SK-N-SH treated with all-trans-retinoic acid at 6 μM for 48 hours (cell line): ENCODE data around the gene TNS1.

Experiments
- ATAC-seq: fragments of 200-7000 bp; cut with Tn5 transposase; 3 replicates; pipeline ENCODE4 v1.9.1; 2020; ENCODE audit warnings: mild to moderate bottlenecking, moderate library complexity
- ARNTL ChIP-seq: fragments of 450-650 bp; formaldehyde crosslinking; IDR thresholded peaks from 2 replicates; pipeline ENCODE4 v1.5.0; 2020; ENCODE audit warnings: low read depth, mild to moderate bottlenecking, moderate library complexity, borderline replicate concordance
- BACH2 ChIP-seq: fragments of 250-450 bp; sonication (Bioruptor Pico); IDR thresholded peaks from 2 replicates; pipeline ENCODE4 v1.9.0; 2021; ENCODE audit warnings: mild to moderate bottlenecking, borderline replicate concordance
- CREB5 ChIP-seq: fragments of 250-450 bp; sonication (Bioruptor Pico); IDR thresholded peaks from 2 replicates; pipeline ENCODE4 v1.5.1; 2020; ENCODE audit warnings: low read depth, mild to moderate bottlenecking, moderate library complexity
- CSDC2 ChIP-seq: fragments of 250-450 bp; sonication (Bioruptor Pico); IDR thresholded peaks from 2 replicates; pipeline ENCODE4 v1.5.0; 2020; ENCODE audit warnings: mild to moderate bottlenecking, moderate library complexity
- CSRNP3 ChIP-seq: fragments of 250-450 bp; sonication (Bioruptor Pico); IDR thresholded peaks from 2 replicates; pipeline ENCODE4 v1.5.1; 2021; ENCODE audit warnings: mild to moderate bottlenecking, moderate library complexity
- ESRRG ChIP-seq: fragments of 250-450 bp; sonication (Bioruptor Pico); IDR thresholded peaks from 2 replicates; pipeline ENCODE4 v1.6.1; 2021; ENCODE audit warnings: mild to moderate bottlenecking
- GLIS3 ChIP-seq: fragments of 250-450 bp; sonication (Bioruptor Pico); IDR thresholded peaks from 2 replicates; pipeline ENCODE4 v1.5.0; 2020; ENCODE audit warnings: mild to moderate bottlenecking, moderate library complexity
- ISL1 ChIP-seq: fragments of 250-450 bp; sonication (Bioruptor Pico); IDR thresholded peaks from 2 replicates; pipeline ENCODE4 v2.1.2; 2022; ENCODE audit warnings: mild to moderate bottlenecking, moderate library complexity
- OSR1 ChIP-seq: fragments of 250-450 bp; sonication (Bioruptor Pico); IDR thresholded peaks from 2 replicates; pipeline ENCODE4 v1.8.0; 2022; ENCODE audit warnings: moderate library complexity, mild to moderate bottlenecking, inconsistent platforms
- PATZ1 ChIP-seq: fragments of 250-450 bp; sonication (Bioruptor Pico); IDR thresholded peaks from 2 replicates; pipeline ENCODE4 v1.8.0; 2020; ENCODE audit warnings: mild to moderate bottlenecking, moderate library complexity, borderline replicate concordance
- POU6F1 ChIP-seq: fragments of 250-450 bp; sonication (Bioruptor Pico); IDR thresholded peaks from 2 replicates; pipeline ENCODE4 v1.8.0; 2021; ENCODE audit warnings: low read depth, mild to moderate bottlenecking, moderate library complexity, borderline replicate concordance
- PPARA ChIP-seq: fragments of 250-450 bp; sonication (Bioruptor Pico); IDR thresholded peaks from 2 replicates; pipeline ENCODE4 v1.5.0; 2020; ENCODE audit warnings: mild to moderate bottlenecking, borderline replicate concordance
- RARB ChIP-seq: fragments of 250-450 bp; sonication (Bioruptor Pico); IDR thresholded peaks from 2 replicates; pipeline ENCODE4 v1.8.0; 2021; ENCODE audit warnings: mild to moderate bottlenecking, moderate library complexity
- SNAI2 ChIP-seq: fragments of 250-450 bp; sonication (Bioruptor Pico); IDR thresholded peaks from 2 replicates; pipeline ENCODE4 v1.5.0; 2020; ENCODE audit warnings: mild to moderate bottlenecking, moderate library complexity
- TCF4 ChIP-seq: fragments of 250-450 bp; sonication (Bioruptor Pico); IDR thresholded peaks from 2 replicates; pipeline ENCODE4 v1.8.0; 2021; ENCODE audit warnings: mild to moderate bottlenecking, moderate library complexity, borderline replicate concordance
- TOX ChIP-seq: fragments of 250-450 bp; sonication (Bioruptor Pico); IDR thresholded peaks from 2 replicates; pipeline ENCODE4 v1.8.0; 2021; ENCODE audit warnings: mild to moderate bottlenecking, moderate library complexity, borderline replicate concordance
- TSHZ2 ChIP-seq: fragments of 250-450 bp; sonication (Bioruptor Pico); IDR thresholded peaks from 2 replicates; pipeline ENCODE4 v1.5.0; 2020; ENCODE audit warnings: mild to moderate bottlenecking, moderate library complexity
- ZC3H10 ChIP-seq: fragments of 250-450 bp; sonication (Bioruptor Pico); IDR thresholded peaks from 2 replicates; pipeline ENCODE4 v1.5.1; 2021; ENCODE audit warnings: mild to moderate bottlenecking, moderate library complexity
- ZFP3 ChIP-seq: fragments of 250-450 bp; sonication (Bioruptor Pico); IDR thresholded peaks from 2 replicates; pipeline ENCODE4 v1.5.0; 2020; ENCODE audit warnings: mild to moderate bottlenecking, moderate library complexity
- ZFP30 ChIP-seq: fragments of 450-650 bp; formaldehyde crosslinking; IDR thresholded peaks from 2 replicates; pipeline ENCODE4 v1.5.0; 2022; ENCODE audit warnings: mild to moderate bottlenecking, moderate library complexity
- ZNF565 ChIP-seq: fragments of 450-650 bp; formaldehyde crosslinking; conservative IDR thresholded peaks from 2 replicates; pipeline ENCODE4 v1.5.0; 2020; ENCODE audit warnings: low read depth, mild to moderate bottlenecking, moderate library complexity
- ZNF70 ChIP-seq: fragments of 450-650 bp; formaldehyde crosslinking; IDR thresholded peaks from 2 replicates; pipeline ENCODE4 v1.5.0; 2020; ENCODE audit warnings: mild to moderate bottlenecking, moderate library complexity
- ZNF8 ChIP-seq: fragments of 450-650 bp; formaldehyde crosslinking; IDR thresholded peaks from 2 replicates; pipeline ENCODE4 v1.5.0; 2020; ENCODE audit warnings: mild to moderate bottlenecking, moderate library complexity

Gene TNS1

GRCh38 chr2:218032336-218033171 lies 29.8 kb upstream of the TNS1 start:
- ATAC-seq = peak; percentile 20; the same call in 2 of the 3 replicates
- no peak for TF ChIP-seq ZFP3 (CRISPR knock-in tag)
- no peak for TF ChIP-seq TOX (CRISPR knock-in tag)
- no peak for TF ChIP-seq ZNF70 (CRISPR knock-in tag)
- no peak for TF ChIP-seq CREB5 (CRISPR knock-in tag)
- TF ChIP-seq ZNF8 (CRISPR knock-in tag) = no peak
- TF ChIP-seq TSHZ2 (CRISPR knock-in tag) = no peak
- TF ChIP-seq RARB = no peak
- no peak for TF ChIP-seq CSRNP3 (CRISPR knock-in tag)
- no peak for TF ChIP-seq GLIS3
- TF ChIP-seq ESRRG = no peak
- no peak for TF ChIP-seq POU6F1
- TF ChIP-seq ARNTL (CRISPR knock-in tag) = no peak
- no peak for TF ChIP-seq TCF4
- no peak for TF ChIP-seq PATZ1 (CRISPR knock-in tag)
- TF ChIP-seq BACH2 (CRISPR knock-in tag) = no peak
- no peak for TF ChIP-seq SNAI2 (CRISPR knock-in tag)
- no peak for TF ChIP-seq OSR1 (CRISPR knock-in tag)
- TF ChIP-seq ZNF565 (CRISPR knock-in tag) = no peak
- TF ChIP-seq ZC3H10 = no peak
- TF ChIP-seq PPARA (CRISPR knock-in tag) = no peak
- TF ChIP-seq, all 23 proteins: peak for 0

- no peak for TF ChIP-seq ZFP30 (CRISPR knock-in tag)
- no peak for TF ChIP-seq OSR1 (CRISPR knock-in tag)
- no peak for TF ChIP-seq ISL1 (CRISPR knock-in tag)
- TF ChIP-seq SNAI2 (CRISPR knock-in tag) = no peak
- TF ChIP-seq CSDC2 (CRISPR knock-in tag) = no peak
- no peak for TF ChIP-seq GLIS3
- ATAC-seq = no peak
Observed at GRCh38 chr2:218031771-218032257, 29.0 kb upstream of the TNS1 start.
